Measurements from ENCODE around the gene COL11A2. TPM values are rescaled to one million over a fixed set of nuclear protein-coding genes. Genes with fewer than 3 reads are reported as not detected.

Gene COL11A2
- total RNA-seq, 2 experiments from 2014 or later = 2.8 to 3.0 TPM

DNA sequence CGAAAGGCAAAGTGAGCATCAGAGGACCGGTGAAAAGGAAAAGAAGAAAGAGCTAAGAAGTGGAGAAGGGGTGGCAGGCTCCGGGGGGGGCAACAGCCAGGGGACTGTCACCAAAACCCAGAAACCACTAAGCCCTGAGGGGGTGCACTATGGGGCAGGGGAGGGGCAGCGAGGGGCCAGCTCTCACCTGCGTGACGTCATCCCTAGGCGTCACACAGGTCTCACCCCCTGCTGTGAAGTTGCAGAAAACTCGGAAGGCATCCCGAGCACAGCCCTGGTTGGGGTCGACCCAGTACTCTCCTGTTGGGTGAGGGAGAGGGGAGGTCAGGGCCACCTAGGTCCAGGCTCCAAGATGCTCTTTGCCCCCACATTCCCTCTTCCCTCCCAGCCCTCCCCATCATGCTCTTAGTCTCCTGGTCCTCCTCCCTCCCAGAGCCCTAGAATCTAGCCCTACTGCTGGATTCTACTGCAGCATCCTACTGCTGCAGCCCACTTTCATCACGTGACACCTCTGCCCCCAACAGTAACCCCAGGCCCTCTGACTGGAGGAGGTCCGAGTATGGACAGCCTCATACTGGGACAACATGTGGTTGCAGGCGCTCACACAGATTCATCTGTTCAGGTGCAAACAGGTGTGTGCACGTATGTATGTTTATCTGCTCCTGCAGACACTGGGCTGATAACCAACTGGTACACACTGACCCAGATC, 27.4 kb downstream of the COL11A2 start:
- ChIA-PET CTCF (no interaction called here), POLR2A (interaction anchor here (1.0 kb wide), 1 partner anchor 84 kb away, joined by 3 read pairs; no protein-coding TSS in a partner anchor)
- no peaks in the 10 kb centered on the region for H3K27me3 ChIP-seq (ENCODE audit: control insufficient read depth in 1 of 2, insufficient read depth in 2 of 2, low read length in 2 of 2)
- no peak overlapping the region for H3K27ac Mint-ChIP-seq
- no peak overlapping the region for H3K4me3 ChIP-seq (ENCODE audit: low read length)
- H3K4me1 Mint-ChIP-seq (ENCODE audit: low read depth) = peaks cover 10% of the 10 kb centered on the region
- H3K4me1 ChIP-seq (ENCODE audit: insufficient read depth, low read length) = peaks cover 16% of the 10 kb centered on the region
- ATAC-seq (ENCODE audit: poor library complexity) (no peak), DNase-seq (no peak)
- H3K4me3 Mint-ChIP-seq = no peak overlapping the region
- TF ChIP-seq, protein P1, sequence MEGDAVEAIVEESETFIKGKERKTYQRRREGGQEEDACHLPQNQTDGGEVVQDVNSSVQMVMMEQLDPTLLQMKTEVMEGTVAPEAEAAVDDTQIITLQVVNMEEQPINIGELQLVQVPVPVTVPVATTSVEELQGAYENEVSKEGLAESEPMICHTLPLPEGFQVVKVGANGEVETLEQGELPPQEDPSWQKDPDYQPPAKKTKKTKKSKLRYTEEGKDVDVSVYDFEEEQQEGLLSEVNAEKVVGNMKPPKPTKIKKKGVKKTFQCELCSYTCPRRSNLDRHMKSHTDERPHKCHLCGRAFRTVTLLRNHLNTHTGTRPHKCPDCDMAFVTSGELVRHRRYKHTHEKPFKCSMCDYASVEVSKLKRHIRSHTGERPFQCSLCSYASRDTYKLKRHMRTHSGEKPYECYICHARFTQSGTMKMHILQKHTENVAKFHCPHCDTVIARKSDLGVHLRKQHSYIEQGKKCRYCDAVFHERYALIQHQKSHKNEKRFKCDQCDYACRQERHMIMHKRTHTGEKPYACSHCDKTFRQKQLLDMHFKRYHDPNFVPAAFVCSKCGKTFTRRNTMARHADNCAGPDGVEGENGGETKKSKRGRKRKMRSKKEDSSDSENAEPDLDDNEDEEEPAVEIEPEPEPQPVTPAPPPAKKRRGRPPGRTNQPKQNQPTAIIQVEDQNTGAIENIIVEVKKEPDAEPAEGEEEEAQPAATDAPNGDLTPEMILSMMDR (IDR thresholded peaks at IDR 0.05) = no peak
- no peaks in the 10 kb centered on the region for H3K36me3 ChIP-seq (ENCODE audit: insufficient read depth, low read length)
- intact Hi-C loops (cut with DNase I, micrococcal nuclease) = no loop called here
- no peaks in the 10 kb centered on the region for H3K27me3 Mint-ChIP-seq
- H3K27ac ChIP-seq (ENCODE audit: low read depth in 1 of 2, low read length in 2 of 2) = no peak overlapping the region
- no peaks in the 10 kb centered on the region for H3K9me3 ChIP-seq (ENCODE audit: control insufficient read depth in 1 of 2, insufficient read depth in 1 of 2, low read length in 2 of 2)
- no peaks in the 10 kb centered on the region for H3K9me3 Mint-ChIP-seq
- no peaks in the 10 kb centered on the region for H3K36me3 Mint-ChIP-seq (ENCODE audit: low read depth)

GRCh38 chr6:33164176-33164575, 28.1 kb downstream of the COL11A2 start:
- no peak for ATAC-seq (ENCODE audit: poor library complexity)
- Histone ChIP-seq H3K4me1 (ENCODE audit: insufficient read depth, low read length) (peaks cover 16% of the 10 kb centered on the region), H3K4me3 (ENCODE audit: low read length) (no peak overlapping the region), H3K9me3 (ENCODE audit: control insufficient read depth in 1 of 2, insufficient read depth in 1 of 2, low read length in 2 of 2) (no peaks in the 10 kb centered on the region), H3K36me3 (ENCODE audit: insufficient read depth, low read length) (no peaks in the 10 kb centered on the region), H3K27ac (ENCODE audit: low read depth in 1 of 2, low read length in 2 of 2) (no peak overlapping the region), H3K27me3 (ENCODE audit: control insufficient read depth in 1 of 2, insufficient read depth in 2 of 2, low read length in 2 of 2) (no peaks in the 10 kb centered on the region)
- no peaks in the 10 kb centered on the region for H3K27me3 Mint-ChIP-seq
- peak overlapping the region; percentile 62 for H3K4me3 Mint-ChIP-seq
- H3K4me1 Mint-ChIP-seq (ENCODE audit: low read depth) = peaks cover 10% of the 10 kb centered on the region
- TF ChIP-seq, protein P1 (IDR thresholded peaks at IDR 0.05) = no peak
- ChIA-PET CTCF (no interaction called here), POLR2A (interaction anchor here (1.0 kb wide), 1 partner anchor 84 kb away, joined by 3 read pairs; no protein-coding TSS in a partner anchor)
- intact Hi-C loops (cut with DNase I, micrococcal nuclease) = no loop called here
- H3K27ac Mint-ChIP-seq = no peak overlapping the region
- DNase-seq = no peak
- no peaks in the 10 kb centered on the region for H3K9me3 Mint-ChIP-seq
- no peaks in the 10 kb centered on the region for H3K36me3 Mint-ChIP-seq (ENCODE audit: low read depth)

- no peak overlapping the region for H3K4me3 ChIP-seq (ENCODE audit: low read length)
- DNase-seq (peak in 1 of 14 experiments; percentile 13), ATAC-seq (ENCODE audit: poor library complexity) (no peak)
- H3K36me3 ChIP-seq (ENCODE audit: insufficient read depth, low read length) = no peaks in the 10 kb centered on the region
- ChIA-PET CTCF (interaction anchor here (3.1 kb wide), 1 partner anchor 84 kb away, joined by 76 read pairs; no protein-coding TSS in a partner anchor), POLR2A (no interaction called here)
- H3K9me3 Mint-ChIP-seq = no peaks in the 10 kb centered on the region
- H3K4me1 ChIP-seq (ENCODE audit: insufficient read depth, low read length) = peaks cover 16% of the 10 kb centered on the region
- H3K27ac ChIP-seq (ENCODE audit: low read depth in 1 of 2, low read length in 2 of 2) = no peak overlapping the region
- intact Hi-C loops (cut with DNase I, micrococcal nuclease) = no loop called here
- no peak overlapping the region for H3K27ac Mint-ChIP-seq
- TF ChIP-seq, protein P1 (IDR thresholded peaks at IDR 0.05) = no peak
- peaks cover 10% of the 10 kb centered on the region for H3K4me1 Mint-ChIP-seq (ENCODE audit: low read depth)
- no peaks in the 10 kb centered on the region for H3K27me3 ChIP-seq (ENCODE audit: control insufficient read depth in 1 of 2, insufficient read depth in 2 of 2, low read length in 2 of 2)
- H3K4me3 Mint-ChIP-seq = no peak overlapping the region
- no peaks in the 10 kb centered on the region for H3K27me3 Mint-ChIP-seq
- H3K36me3 Mint-ChIP-seq (ENCODE audit: low read depth) = no peaks in the 10 kb centered on the region
- H3K9me3 ChIP-seq (ENCODE audit: control insufficient read depth in 1 of 2, insufficient read depth in 1 of 2, low read length in 2 of 2) = no peaks in the 10 kb centered on the region
Measured at GRCh38 chr6:33163540-33163939, 28.7 kb downstream of the COL11A2 start.

Measured in CD4-positive, alpha-beta T cell (primary cell).